NCI-H2227 (cell line): ENCODE measurements around the gene MYADML2.

ENCODE experiments used
- DNase-seq: peaks from one replicate; lab custom pipeline; 2025; ENCODE audit not compliant: unreplicated experiment; lab: John Stamatoyannopoulos, UW

Gene MYADML2

GRCh38 chr17:81940538-81941483 is 6.2 kb downstream of the MYADML2 start:
- DNase-seq = no peak

- DNase-seq = no peak
Measured at GRCh38 chr17:81939881-81940385, 7.1 kb downstream of the MYADML2 start.

GRCh38 chr17:81939218-81939617 is 7.8 kb downstream of the MYADML2 start:
- DNase-seq = no peak

GRCh38 chr17:81935709-81936084 is 11.3 kb downstream of the MYADML2 start:
- DNase-seq = no peak

- DNase-seq = no peak
Measured at GRCh38 chr17:81934850-81935708, 12.0 kb downstream of the MYADML2 start.

GRCh38 chr17:81934098-81934757 is 12.8 kb downstream of the MYADML2 start:
- DNase-seq = no peak

- DNase-seq = no peak
Measured at GRCh38 chr17:81933178-81933699, 13.8 kb downstream of the MYADML2 start.

- DNase-seq = no peak
Measured at GRCh38 chr17:81932333-81932983, 14.6 kb downstream of the MYADML2 start.

- DNase-seq = no peak
Measured at GRCh38 chr17:81931557-81932332, 15.3 kb downstream of the MYADML2 start.

- no peak for DNase-seq
Measured at GRCh38 chr17:81931189-81931556, 15.9 kb downstream of the MYADML2 start.

- DNase-seq = no peak
Measured at GRCh38 chr17:81930142-81931125, 16.6 kb downstream of the MYADML2 start.

- DNase-seq = no peak
Measured at GRCh38 chr17:81929253-81930141, 17.5 kb downstream of the MYADML2 start.

GRCh38 chr17:81928544-81929252 is 18.3 kb downstream of the MYADML2 start:
- DNase-seq = peak; percentile 52

- DNase-seq = peak; percentile 97
Measured at GRCh38 chr17:81927653-81928543, 19.1 kb downstream of the MYADML2 start, which contains the start of gene MAFG. Gene MAFG (minus strand): TSS chr17:81927735. CDS start chr17:81923185, 4,550 bp downstream.

GRCh38 chr17:81927152-81927652 is 19.8 kb downstream of the MYADML2 start:
- no peak for DNase-seq
